Suppressor macrophage (primary cell): Measurements from ENCODE around the gene BANK1.

Experiments used
- DNase-seq, 4 experiments: peaks; one replicate each; pipeline ENCODE4 v3.0.0-alpha.2; 2020 to 2022
- total RNA-seq, 17 experiments: gene quantifications; one replicate each; lab custom pipeline; 2026; ENCODE audit warnings: mixed read lengths in 6 of 17, inconsistent platforms in 3 of 17; lab: John Stamatoyannopoulos, UW

BANK1 gene
- total RNA-seq: 0.28 to 5.0 (median 0.69) reads per million in 17 experiments

- peak; percentile 73 to 83 (median 78) for DNase-seq
These were observed at the start of gene BANK1 for GRCh38 chr4:101790521-101791181. Gene BANK1, plus strand, starts transcription at chr4:101790730. Its CDS starts 151 bp downstream, at chr4:101790881.

DNA sequence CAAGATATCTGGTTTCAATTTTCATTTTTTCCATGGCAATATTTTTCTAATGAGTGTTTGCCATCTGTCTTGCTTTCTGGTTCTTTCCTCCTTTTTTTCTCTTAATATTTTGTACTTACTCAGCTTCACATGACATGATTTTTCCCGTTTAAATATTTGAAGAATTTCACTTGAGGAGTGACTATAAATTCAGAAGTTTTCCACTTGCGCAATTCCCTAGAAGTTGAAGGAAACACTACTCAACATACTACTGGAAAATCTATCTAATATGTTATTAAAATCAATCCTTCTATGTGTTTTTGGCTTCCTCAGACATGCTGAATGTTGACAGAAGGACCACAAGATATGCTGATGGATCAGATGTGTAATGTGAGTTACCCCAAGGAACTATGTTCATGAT is 36.8 kb upstream of the BANK1 start:
- no peak for DNase-seq

DNA sequence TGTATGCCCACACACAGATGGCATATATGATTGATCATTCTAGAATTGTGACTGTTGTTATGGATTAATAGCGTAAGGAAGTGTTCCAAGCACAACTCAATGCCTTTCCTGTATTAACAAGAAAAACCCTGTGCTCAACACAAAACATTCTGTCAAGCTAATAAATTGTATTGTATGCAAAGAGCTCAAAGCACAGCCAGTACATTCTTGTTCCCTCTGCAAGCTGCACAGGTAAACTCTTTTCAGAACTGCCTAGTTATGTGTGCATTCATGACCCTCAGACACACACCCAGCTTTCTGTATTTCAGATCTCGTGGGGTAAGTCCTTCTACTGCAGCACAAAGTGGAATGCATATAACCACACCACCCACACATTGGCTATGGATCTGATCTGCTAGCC is 34.3 kb upstream of the BANK1 start:
- no peak for DNase-seq

GRCh38 chr4:101761405-101761804 is 29.1 kb upstream of the BANK1 start:
- no peak for DNase-seq

DNA sequence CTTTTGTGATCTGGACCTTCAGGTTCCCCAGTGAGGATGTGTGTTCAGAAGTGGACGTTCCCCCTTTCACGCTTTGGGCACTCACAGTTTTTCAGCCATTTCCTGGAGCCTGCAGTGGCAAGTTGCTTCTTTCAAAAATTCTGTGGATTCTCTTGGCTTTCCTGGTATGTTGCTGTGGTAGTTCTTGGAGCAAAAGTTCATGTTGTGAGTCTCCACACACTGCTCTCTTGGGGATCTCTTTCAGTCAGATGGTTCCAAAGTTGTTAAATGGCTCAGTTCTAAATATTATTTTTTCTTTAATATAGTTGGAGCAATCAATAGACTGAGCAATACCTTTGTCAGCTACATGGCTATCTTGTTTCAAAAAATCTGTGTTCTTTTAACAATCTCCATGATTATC is 28.5 kb upstream of the BANK1 start:
- DNase-seq: no peak

DNA sequence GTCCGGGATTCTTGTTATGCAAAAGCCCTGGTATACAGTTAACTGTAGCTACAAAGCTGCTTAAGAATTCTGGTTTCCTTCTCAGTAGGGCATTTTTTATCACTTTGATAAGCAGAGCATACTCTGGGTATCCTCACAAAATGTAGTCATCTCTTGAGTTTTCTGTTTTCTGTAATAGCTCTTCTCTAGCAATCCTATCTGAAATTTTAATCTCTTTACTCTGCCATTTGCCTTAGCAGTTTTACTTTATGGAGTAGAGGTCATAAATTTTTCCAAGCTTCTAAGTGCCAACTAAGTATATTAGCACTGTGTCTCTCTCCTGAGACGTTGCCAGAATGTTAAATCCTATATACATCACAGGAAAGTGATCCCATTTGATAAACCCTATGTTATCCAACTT is 28.0 kb upstream of the BANK1 start:
- no peak for DNase-seq

DNA sequence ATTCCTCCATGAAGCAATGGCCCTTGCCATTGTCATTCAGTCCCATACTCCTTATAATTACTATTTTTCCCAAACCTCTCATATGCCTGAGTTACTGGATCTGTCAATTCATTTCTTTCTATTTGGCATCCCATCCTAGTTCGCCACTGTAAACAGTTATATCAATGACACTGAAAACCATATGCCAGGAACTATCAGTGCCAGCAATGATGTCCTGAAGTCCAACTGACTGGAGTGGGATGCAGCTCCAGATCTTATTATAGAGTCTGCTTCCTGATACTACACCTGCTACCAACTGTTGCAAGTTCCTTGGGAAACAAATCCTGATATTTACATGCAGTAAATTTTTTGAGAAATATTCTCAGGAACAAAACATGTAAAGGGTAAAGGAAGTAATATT is 27.0 kb upstream of the BANK1 start:
- DNase-seq: no peak

- no peak for DNase-seq
These were observed 15.7 kb upstream of the BANK1 start for GRCh38 chr4:101774807-101775206.

DNA sequence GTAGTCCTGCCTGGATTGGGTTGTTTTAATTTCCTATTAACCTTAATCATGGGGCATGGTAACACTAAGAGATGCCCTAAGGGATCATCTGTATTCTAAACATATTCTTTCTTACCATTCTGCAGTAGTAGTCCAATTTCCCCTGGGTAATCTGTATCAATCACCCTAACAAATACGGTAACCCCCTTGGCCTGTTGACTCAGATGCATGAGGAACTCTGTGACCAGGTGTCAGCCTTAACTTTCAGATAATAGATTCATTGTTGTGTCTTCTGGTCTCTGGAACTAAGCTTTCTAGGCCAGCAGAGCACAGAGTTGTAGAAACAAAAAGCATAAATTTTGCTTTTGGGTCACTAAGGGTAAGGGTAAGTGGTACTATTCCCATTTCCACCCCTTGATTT is 13.1 kb upstream of the BANK1 start:
- DNase-seq: no peak

- DNase-seq: no peak
These were observed 10.2 kb upstream of the BANK1 start for GRCh38 chr4:101780284-101780683.

DNA sequence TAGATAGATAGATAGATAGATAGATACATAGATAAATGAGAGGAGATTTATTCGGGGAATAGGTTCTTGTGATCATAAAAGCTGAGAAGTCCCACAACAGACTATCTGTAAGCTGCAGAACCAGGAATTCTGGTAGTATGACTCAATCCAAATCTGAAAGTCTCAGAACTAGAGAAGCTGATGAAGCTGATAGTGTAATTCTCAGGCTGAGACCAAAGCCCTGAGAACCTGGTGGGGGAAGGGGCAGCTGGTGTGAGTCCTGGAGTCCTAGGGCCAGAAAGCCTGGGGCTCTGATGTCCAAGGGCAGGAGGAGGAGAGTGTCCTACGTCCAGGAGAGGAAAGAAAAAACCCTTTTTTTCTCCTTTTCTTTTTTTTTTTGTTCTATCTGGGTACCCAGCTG is 8.0 kb upstream of the BANK1 start:
- no peak for DNase-seq

DNA sequence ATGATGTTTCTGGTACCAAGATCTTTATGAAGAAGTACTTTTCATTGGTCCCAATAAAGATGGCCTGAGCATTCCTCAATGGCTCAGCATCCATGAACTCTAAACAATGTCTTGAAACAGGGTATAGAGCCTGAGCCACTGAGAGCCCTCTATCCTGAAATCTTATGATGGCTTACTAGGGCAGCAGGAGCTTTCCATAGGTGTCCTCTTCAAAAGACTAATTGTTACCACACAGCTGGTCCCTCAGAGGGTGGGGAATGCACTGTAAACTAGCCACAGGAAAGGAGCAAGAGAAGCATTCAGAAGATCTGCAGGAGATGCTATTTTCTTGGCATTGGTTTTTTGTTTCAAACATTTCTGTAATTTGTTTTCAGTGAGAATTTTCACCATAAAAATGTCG is 5.6 kb upstream of the BANK1 start:
- no peak for DNase-seq

DNA sequence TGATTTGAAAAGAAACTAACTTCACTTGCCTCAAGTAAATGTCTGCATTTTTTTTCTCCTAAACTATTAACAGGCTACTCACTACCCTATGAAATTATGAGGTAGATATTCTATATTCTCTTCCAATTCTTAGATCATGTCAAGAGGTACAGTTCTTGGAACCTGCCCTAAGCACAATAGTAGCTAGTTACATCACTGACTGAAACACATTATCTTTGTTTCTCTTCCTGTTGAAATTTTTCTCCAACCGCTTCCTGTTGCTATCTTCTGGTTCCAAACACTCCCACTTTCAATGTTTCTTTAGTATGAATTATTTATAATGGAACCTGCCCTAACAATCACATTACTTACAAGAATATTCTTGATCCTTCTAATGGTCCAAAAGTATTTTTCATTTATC is 5.0 kb upstream of the BANK1 start:
- no peak for DNase-seq

DNA sequence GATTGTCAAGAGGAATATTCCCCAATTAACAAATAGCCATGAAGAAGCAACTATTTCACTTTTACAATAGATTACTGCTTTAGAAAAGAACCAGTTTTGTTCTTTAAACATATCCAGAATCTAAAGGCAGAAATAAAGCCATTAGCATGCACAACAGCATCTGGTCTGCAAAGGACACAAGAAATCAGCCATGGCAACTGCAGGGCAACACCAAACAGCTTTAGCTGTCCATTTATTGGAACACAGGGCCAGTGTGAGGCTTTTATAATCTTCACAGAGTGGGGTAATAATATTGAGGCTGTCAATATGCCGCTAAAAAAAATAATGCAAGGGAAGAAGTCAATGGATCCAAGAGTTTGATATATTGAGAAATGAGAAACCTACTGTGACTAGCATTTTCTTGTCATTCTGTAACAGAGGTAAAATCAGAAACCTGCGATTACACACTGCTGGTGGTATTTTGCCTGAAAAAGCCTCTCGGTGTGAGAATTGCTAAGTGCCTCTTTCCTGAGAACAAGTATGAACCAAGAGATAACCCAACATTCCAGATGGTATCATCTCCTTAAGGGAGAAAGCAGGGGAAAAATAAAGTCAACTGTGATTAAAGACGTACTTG is 2.7 kb upstream of the BANK1 start:
- no peak for DNase-seq

DNA sequence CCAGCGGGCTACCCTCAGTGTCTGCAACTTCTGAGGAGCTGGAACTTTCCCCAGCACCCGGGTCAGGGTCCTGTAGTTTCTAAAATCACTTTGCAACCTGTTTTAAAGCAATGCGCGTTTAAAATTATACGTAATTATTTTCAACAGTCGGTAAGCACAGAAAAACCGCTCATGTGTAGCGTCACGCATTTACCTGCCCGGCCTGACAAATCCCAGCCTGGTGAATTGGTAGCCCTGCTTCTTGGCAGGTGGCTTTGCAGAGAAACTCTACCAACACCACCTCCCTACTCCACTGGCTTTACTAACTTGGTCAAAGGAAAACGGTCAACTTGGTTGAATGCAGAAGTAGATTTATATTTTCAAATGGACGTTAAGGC is 640 bp downstream of the BANK1 start:
- DNase-seq: peak in 1 of 4 experiments; percentile 8

GRCh38 chr4:101792056-101792590 is 1.6 kb downstream of the BANK1 start:
- DNase-seq: peak in 2 of 4 experiments; percentile 13 to 27

- no peak for DNase-seq
These were observed 2.9 kb downstream of the BANK1 start for GRCh38 chr4:101793397-101793796.

GRCh38 chr4:101794806-101795205 is 4.3 kb downstream of the BANK1 start:
- no peak for DNase-seq

DNA sequence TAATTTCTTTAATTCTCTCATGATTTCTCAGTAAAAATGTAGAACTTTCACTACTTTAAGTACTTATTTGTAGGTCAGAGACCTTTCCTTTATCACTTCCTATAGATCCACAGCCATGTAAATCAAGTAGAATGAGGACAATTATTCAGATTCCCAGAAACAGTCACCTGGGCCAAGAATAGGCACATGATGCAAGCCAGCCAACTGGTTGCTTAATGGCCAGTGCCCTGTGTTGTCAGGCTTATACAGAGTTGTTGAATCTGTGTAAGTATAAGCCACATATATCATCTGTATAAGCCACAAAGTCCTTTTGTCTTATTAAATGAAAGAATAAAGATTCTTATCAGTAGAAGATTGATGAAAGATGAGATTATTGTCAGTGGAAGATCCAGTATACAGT is 5.2 kb downstream of the BANK1 start:
- no peak for DNase-seq

GRCh38 chr4:101801958-101802357 is 11.4 kb downstream of the BANK1 start:
- peak in 3 of 4 experiments; percentile 16 to 48 (median 17) for DNase-seq

GRCh38 chr4:101806914-101807313 is 16.4 kb downstream of the BANK1 start:
- no peak for DNase-seq

DNA sequence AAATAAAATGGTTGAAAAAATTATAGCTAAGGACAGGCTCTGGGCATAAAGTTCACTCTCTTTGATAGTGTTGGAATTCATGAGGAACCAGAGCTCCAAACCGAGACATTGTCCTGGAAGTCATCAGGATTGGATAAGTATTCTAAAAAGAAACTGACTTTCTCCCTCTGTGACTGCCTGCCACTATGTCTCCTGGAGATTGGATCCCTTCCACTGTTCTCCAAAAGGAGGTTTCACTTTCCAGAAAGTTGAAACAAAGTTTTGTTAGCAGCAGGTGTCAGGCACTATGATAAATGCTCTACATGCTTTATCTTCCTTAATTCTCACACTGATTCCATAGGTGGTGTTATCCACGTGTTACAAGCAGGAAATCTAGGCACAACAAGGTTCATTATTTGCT is 16.8 kb downstream of the BANK1 start:
- DNase-seq: no peak

DNA sequence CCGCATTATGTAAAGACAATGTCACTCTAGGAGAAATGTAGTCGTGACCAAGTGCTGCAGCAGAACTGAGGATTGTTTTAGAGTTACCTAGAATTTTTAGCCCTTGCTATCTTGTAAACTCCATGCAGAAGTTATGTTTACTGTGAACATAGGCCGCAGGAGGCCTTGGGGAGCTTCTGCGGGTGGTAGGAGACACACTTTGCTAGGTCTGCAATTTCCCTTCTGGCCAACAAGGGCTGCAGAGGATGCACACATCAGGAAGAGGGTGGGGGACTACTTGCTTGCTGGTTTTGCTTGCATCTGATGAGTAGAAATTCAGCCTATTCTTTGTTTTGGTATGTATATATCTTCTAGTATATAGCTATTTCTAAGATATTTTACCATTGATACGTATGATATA is 23.1 kb downstream of the BANK1 start:
- DNase-seq: no peak

GRCh38 chr4:101818362-101818761 is 27.8 kb downstream of the BANK1 start:
- no peak for DNase-seq
